ENCODE measurements around the gene PAWR. TPM values are rescaled to one million over a fixed set of nuclear protein-coding genes. Genes with fewer than 3 reads are reported as not detected.

Gene PAWR
- total and polyA plus RNA-seq, 9 of the 15 experiments (the other 6 are each of a cell fraction or from before 2014, with no cell fraction given) = 0.82 TPM; not detected in 8

DNA sequence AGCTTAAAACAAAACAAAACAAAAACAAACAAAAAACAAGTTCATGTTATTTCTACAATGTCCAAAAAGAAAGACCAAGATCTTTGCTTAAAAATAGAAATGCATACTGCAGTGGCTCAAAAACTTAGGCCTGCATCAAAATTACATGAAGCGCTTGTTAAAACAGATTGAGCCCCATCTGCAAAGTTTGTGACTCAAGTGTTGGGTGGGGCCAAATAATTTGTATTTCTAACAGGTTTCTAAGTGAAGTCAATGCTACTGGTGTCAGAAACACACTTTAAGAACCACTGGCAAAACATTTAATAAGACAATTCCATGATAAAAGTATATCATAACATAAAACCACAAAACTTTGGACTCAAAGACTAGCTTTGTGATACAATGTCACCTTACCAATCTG is 105.6 kb downstream of the PAWR start:
- no peaks in the 10 kb centered on the region for H3K27me3 ChIP-seq (ENCODE audit: control insufficient read depth in 2 of 2, insufficient read depth in 2 of 2, low read length in 2 of 2)
- intact Hi-C loops (cut with micrococcal nuclease) (no loop called here), in situ Hi-C loops (cut with MboI) (no loop called here)
- POLR2A ChIA-PET = interaction anchor here (1.0 kb wide), 1 partner anchor 11 kb away, joined by 3 read pairs; no protein-coding TSS in a partner anchor
- no peak overlapping the region for H3K9ac ChIP-seq (ENCODE audit: insufficient read depth in 1 of 2, low read depth in 2 of 2, low read length in 2 of 2)
- CTCF ChIA-PET (ENCODE audit: low intra/inter-chr PET ratio) = no interaction called here
- ATAC-seq = no peak
- DNase-seq (ENCODE audit: extremely low read depth in 1 of 4, low spot score in 3 of 4) = no peak
- no peak for FAIRE-seq
- no peak overlapping the region for H3K27ac ChIP-seq (ENCODE audit: extremely low read depth, low read depth, low read length)
- H3K4me1 ChIP-seq (replicated peaks in 1 of 2; ENCODE audit: control insufficient read depth in 2 of 2, insufficient read depth in 2 of 2, low read length in 2 of 2) = no peaks in the 10 kb centered on the region
- no peaks in the 10 kb centered on the region for H3K9me1 ChIP-seq (ENCODE audit: control insufficient read depth, insufficient read depth, low read length)
- H3K9me3 ChIP-seq (replicated peaks; ENCODE audit: control insufficient read depth, insufficient read depth, low read depth, low read length) = no peaks in the 10 kb centered on the region
- H3K4me3 ChIP-seq = no peak overlapping the region
- no peaks in the 10 kb centered on the region for H3K79me2 ChIP-seq (ENCODE audit: control insufficient read depth, insufficient read depth, low read length)
- WGBS (ENCODE audit: insufficient coverage, low coverage, missing lambda C conversion rate) = 0% methylated on average over 1 of the region's 1 CpG
- H3K36me3 ChIP-seq (ENCODE audit: control insufficient read depth, insufficient read depth, low read length) = no peaks in the 10 kb centered on the region
- no peaks in the 10 kb centered on the region for H4K20me1 ChIP-seq (replicated peaks; ENCODE audit: control insufficient read depth, insufficient read depth, low read length)
- no peak overlapping the region for H3K4me2 ChIP-seq (ENCODE audit: insufficient read depth, low read length)
- BruUV-seq (replicated peaks) = no TSS peak
- no peak overlapping the region for H2AFZ ChIP-seq (ENCODE audit: low read depth, low read length)
- TF ChIP-seq, protein P1, sequence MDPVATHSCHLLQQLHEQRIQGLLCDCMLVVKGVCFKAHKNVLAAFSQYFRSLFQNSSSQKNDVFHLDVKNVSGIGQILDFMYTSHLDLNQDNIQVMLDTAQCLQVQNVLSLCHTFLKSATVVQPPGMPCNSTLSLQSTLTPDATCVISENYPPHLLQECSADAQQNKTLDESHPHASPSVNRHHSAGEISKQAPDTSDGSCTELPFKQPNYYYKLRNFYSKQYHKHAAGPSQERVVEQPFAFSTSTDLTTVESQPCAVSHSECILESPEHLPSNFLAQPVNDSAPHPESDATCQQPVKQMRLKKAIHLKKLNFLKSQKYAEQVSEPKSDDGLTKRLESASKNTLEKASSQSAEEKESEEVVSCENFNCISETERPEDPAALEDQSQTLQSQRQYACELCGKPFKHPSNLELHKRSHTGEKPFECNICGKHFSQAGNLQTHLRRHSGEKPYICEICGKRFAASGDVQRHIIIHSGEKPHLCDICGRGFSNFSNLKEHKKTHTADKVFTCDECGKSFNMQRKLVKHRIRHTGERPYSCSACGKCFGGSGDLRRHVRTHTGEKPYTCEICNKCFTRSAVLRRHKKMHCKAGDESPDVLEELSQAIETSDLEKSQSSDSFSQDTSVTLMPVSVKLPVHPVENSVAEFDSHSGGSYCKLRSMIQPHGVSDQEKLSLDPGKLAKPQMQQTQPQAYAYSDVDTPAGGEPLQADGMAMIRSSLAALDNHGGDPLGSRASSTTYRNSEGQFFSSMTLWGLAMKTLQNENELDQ (CRISPR knock-in tag; IDR thresholded peaks at IDR 0.05; ENCODE audit: borderline replicate concordance) = no peak
- TF ChIP-seq NEUROD1 (IDR thresholded peaks at IDR 0.05; ENCODE audit: borderline replicate concordance, low read depth, low read length, partially characterized antibody) (no peak), FOXM1 (IDR thresholded peaks at IDR 0.05; ENCODE audit: low read depth) (no peak), FOXM1 (CRISPR knock-in tag; IDR thresholded peaks at IDR 0.05; ENCODE audit: low read depth) (no peak), THAP12 (CRISPR knock-in tag; IDR thresholded peaks at IDR 0.05) (no peak), ZNF316 (IDR thresholded peaks at IDR 0.05) (no peak), FOXK2 (conservative IDR thresholded peaks at IDR 0.05 in 1 of 2, IDR thresholded peaks at IDR 0.05 in 1 of 2; ENCODE audit: low read depth in 2 of 2) (no peak), RFX5 (IDR thresholded peaks at IDR 0.05; ENCODE audit: low read depth, low read length) (no peak), DPF2 (IDR thresholded peaks at IDR 0.05) (no peak), ZNF551 (CRISPR knock-in tag; IDR thresholded peaks at IDR 0.05) (no peak), NCOR1 (IDR thresholded peaks at IDR 0.05) (no peak), ZNF436 (CRISPR knock-in tag; IDR thresholded peaks at IDR 0.05) (no peak), ZNF589 (CRISPR knock-in tag; IDR thresholded peaks at IDR 0.05; ENCODE audit: low read depth) (no peak), CHD4 (IDR thresholded peaks at IDR 0.05; ENCODE audit: insufficient read depth, insufficient replicate concordance, low read depth, low read length, poor library complexity, severe bottlenecking) (no peak)
- TF ChIP-seq, protein P2, sequence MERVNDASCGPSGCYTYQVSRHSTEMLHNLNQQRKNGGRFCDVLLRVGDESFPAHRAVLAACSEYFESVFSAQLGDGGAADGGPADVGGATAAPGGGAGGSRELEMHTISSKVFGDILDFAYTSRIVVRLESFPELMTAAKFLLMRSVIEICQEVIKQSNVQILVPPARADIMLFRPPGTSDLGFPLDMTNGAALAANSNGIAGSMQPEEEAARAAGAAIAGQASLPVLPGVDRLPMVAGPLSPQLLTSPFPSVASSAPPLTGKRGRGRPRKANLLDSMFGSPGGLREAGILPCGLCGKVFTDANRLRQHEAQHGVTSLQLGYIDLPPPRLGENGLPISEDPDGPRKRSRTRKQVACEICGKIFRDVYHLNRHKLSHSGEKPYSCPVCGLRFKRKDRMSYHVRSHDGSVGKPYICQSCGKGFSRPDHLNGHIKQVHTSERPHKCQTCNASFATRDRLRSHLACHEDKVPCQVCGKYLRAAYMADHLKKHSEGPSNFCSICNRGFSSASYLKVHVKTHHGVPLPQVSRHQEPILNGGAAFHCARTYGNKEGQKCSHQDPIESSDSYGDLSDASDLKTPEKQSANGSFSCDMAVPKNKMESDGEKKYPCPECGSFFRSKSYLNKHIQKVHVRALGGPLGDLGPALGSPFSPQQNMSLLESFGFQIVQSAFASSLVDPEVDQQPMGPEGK (CRISPR knock-in tag; IDR thresholded peaks at IDR 0.05; ENCODE audit: borderline replicate concordance) = no peak
- TF ChIP-seq, protein P3, sequence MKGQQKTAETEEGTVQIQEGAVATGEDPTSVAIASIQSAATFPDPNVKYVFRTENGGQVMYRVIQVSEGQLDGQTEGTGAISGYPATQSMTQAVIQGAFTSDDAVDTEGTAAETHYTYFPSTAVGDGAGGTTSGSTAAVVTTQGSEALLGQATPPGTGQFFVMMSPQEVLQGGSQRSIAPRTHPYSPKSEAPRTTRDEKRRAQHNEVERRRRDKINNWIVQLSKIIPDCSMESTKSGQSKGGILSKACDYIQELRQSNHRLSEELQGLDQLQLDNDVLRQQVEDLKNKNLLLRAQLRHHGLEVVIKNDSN (CRISPR knock-in tag; IDR thresholded peaks at IDR 0.05) = no peak

All from K562 (cell line).